ENCODE data around the gene TRPM3.

Gene TRPM3

DNA sequence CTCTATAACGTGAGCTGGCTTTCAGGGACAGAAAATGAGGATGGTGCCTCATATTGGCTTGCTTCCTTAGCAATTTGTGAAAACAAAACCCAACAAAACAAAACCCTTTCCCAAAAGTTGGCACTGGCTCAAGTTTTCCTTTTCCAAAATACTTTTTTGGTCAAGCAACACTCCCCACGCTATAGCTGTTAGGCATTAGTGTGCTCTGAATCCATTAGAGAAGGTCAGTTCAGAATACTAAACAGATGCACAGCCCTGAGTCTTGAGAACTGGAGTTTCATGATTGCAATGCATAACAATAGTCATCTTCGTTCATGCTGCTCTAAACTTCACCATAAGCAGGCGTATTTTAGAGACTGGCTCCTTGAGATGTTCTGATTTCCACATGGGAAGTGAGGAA lies 534.9 kb downstream of the TRPM3 start:
- Histone ChIP-seq H3K27ac (ENCODE audit: poor library complexity, severe bottlenecking) (no peak overlapping the region), H3K36me3 (ENCODE audit: low read depth) (no peaks in the 10 kb centered on the region), H3K4me3 (ENCODE audit: severe bottlenecking) (no peak overlapping the region), H3K4me1 (ENCODE audit: insufficient read depth, poor library complexity, severe bottlenecking) (peaks cover 4% of the 10 kb centered on the region), H3K9me3 (ENCODE audit: severe bottlenecking) (no peaks in the 10 kb centered on the region), H3K27me3 (ENCODE audit: insufficient read depth, poor library complexity, severe bottlenecking) (no peaks in the 10 kb centered on the region)
- ATAC-seq (ENCODE audit: low read depth) (no peak), DNase-seq (ENCODE audit: low spot score) (no peak)
- TF ChIP-seq, protein P1, sequence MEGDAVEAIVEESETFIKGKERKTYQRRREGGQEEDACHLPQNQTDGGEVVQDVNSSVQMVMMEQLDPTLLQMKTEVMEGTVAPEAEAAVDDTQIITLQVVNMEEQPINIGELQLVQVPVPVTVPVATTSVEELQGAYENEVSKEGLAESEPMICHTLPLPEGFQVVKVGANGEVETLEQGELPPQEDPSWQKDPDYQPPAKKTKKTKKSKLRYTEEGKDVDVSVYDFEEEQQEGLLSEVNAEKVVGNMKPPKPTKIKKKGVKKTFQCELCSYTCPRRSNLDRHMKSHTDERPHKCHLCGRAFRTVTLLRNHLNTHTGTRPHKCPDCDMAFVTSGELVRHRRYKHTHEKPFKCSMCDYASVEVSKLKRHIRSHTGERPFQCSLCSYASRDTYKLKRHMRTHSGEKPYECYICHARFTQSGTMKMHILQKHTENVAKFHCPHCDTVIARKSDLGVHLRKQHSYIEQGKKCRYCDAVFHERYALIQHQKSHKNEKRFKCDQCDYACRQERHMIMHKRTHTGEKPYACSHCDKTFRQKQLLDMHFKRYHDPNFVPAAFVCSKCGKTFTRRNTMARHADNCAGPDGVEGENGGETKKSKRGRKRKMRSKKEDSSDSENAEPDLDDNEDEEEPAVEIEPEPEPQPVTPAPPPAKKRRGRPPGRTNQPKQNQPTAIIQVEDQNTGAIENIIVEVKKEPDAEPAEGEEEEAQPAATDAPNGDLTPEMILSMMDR (IDR thresholded peaks at IDR 0.05; ENCODE audit: poor library complexity, severe bottlenecking): no peak

DNA sequence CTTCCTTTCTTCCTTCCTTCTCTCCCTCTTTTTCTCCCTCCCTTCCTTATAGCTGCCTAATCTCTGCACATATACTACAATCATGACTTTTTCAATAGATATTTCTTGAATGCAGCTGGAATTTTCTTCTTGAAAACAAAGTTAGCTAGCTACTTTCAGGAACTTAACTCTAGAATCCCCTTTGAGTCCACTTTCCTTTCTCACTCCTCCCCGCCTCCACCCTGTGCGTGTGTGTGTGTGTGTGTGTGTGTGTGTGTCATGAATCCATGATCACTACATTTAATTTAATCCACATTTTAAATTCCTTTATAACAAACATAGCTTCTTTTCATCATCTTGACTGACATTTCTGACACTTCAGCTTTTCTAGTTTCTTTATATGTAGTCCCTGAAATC lies 539.5 kb downstream of the TRPM3 start:
- Histone ChIP-seq H3K27ac (ENCODE audit: poor library complexity, severe bottlenecking) (no peak overlapping the region), H3K27me3 (ENCODE audit: insufficient read depth, poor library complexity, severe bottlenecking) (no peaks in the 10 kb centered on the region), H3K9me3 (ENCODE audit: severe bottlenecking) (no peaks in the 10 kb centered on the region), H3K4me1 (ENCODE audit: insufficient read depth, poor library complexity, severe bottlenecking) (peaks cover 8% of the 10 kb centered on the region), H3K36me3 (ENCODE audit: low read depth) (no peaks in the 10 kb centered on the region), H3K4me3 (ENCODE audit: severe bottlenecking) (no peak overlapping the region)
- ATAC-seq (ENCODE audit: low read depth) (no peak), DNase-seq (ENCODE audit: low spot score) (no peak)
- TF ChIP-seq, protein P1 (IDR thresholded peaks at IDR 0.05; ENCODE audit: poor library complexity, severe bottlenecking): no peak

DNA sequence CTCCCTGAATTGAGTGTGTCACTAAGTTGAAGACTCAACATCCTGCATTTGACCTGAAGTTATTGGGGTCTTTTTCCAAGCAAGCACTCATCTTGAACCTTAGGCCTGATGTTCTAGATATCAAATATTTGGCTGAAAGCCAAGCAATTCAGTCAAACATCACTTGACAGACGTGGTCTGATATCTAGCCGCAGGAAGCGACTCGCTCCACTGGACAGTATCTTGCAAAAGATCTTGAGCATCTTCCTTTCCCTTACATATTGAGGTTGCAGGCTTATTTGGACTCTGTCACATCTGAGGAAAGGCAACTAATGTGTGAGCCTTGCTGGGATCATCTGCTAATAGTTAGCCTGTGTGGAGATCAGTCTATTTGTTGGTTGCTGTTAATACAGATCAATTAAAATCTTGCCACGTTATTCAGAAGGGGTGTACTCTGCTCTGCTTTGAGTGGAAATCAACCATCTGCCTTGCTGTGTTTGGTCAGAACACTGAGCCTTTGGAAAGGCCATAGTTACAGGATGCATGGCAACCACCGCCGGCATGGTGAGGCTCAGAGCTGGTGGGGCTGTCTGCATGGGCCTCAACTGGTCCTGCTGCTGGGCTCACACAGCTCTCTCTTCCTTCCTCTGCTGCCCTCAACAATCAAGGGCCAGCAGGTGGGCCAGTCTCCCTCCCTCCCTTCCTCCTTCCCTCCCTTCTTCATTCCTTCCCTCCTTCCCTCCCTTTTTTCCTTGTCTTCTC lies 540.0 kb downstream of the TRPM3 start:
- DNase-seq (ENCODE audit: low spot score): no peak
- Histone ChIP-seq H3K9me3 (ENCODE audit: severe bottlenecking) (no peaks in the 10 kb centered on the region), H3K36me3 (ENCODE audit: low read depth) (no peaks in the 10 kb centered on the region), H3K27me3 (ENCODE audit: insufficient read depth, poor library complexity, severe bottlenecking) (no peaks in the 10 kb centered on the region), H3K27ac (ENCODE audit: poor library complexity, severe bottlenecking) (no peak overlapping the region), H3K4me1 (ENCODE audit: insufficient read depth, poor library complexity, severe bottlenecking) (peaks cover 8% of the 10 kb centered on the region), H3K4me3 (ENCODE audit: severe bottlenecking) (no peak overlapping the region)
- TF ChIP-seq, protein P1 (IDR thresholded peaks at IDR 0.05; ENCODE audit: poor library complexity, severe bottlenecking): no peak
- no peak for ATAC-seq (ENCODE audit: low read depth)

DNA sequence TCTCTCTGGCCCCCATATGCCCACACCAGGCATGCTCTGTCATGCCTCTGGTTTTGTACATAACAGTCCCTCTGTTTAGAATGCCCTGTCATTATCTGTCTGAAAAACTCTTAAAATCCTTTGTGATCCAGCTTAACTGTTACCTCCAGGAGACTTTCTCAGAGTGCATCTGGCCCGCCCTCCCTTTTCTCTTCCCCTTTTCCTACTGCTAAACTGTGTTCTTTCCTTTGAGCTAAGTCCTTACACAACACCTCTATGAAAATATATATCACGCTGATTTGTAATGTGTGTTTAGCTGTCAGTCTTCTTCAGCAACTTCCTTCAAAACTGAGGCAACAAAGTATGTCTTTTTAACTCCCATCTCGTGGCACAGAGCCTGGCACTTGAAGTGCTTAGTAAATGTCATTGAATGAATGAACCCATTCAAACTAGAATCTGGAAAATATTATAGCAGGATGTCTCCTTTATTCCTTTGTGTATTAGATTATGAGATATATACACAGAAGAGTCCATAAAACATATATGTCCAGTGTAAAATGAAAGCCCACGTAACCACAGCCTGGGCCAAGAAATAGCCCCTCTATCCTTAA lies 540.7 kb downstream of the TRPM3 start:
- no peak overlapping the region for H3K4me3 ChIP-seq (ENCODE audit: severe bottlenecking)
- H3K36me3 ChIP-seq (ENCODE audit: low read depth): no peaks in the 10 kb centered on the region
- DNase-seq (ENCODE audit: low spot score) (no peak), ATAC-seq (ENCODE audit: low read depth) (no peak)
- TF ChIP-seq, protein P1 (IDR thresholded peaks at IDR 0.05; ENCODE audit: poor library complexity, severe bottlenecking): no peak
- no peak overlapping the region for H3K27ac ChIP-seq (ENCODE audit: poor library complexity, severe bottlenecking)
- H3K9me3 ChIP-seq (ENCODE audit: severe bottlenecking): no peaks in the 10 kb centered on the region
- H3K4me1 ChIP-seq (ENCODE audit: insufficient read depth, poor library complexity, severe bottlenecking): peaks cover 8% of the 10 kb centered on the region
- H3K27me3 ChIP-seq (ENCODE audit: insufficient read depth, poor library complexity, severe bottlenecking): no peaks in the 10 kb centered on the region

DNA sequence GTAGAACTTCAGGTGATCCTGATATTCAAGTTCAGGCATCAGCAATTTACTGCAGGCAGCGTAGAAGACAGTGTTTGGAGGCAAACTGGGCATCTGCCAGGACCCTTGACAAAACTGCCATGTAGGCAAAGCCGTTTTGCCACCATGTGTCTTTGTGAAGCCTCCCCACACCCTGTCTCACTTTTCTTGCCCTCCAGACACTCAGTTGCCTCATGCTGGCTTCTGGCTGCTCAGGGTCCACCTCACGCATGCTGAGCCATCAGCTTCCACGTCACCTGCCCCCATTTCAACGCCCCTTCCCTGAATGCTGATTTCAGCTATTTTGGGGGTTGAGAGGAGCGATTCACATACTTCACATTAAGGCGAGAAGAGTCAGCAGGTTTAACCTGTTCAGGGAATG lies 541.7 kb downstream of the TRPM3 start:
- DNase-seq (ENCODE audit: low spot score): no peak
- Histone ChIP-seq H3K36me3 (ENCODE audit: low read depth) (no peaks in the 10 kb centered on the region), H3K27me3 (ENCODE audit: insufficient read depth, poor library complexity, severe bottlenecking) (no peaks in the 10 kb centered on the region), H3K27ac (ENCODE audit: poor library complexity, severe bottlenecking) (no peak overlapping the region), H3K4me3 (ENCODE audit: severe bottlenecking) (no peak overlapping the region), H3K9me3 (ENCODE audit: severe bottlenecking) (no peaks in the 10 kb centered on the region), H3K4me1 (ENCODE audit: insufficient read depth, poor library complexity, severe bottlenecking) (peaks cover 8% of the 10 kb centered on the region)
- TF ChIP-seq, protein P1 (IDR thresholded peaks at IDR 0.05; ENCODE audit: poor library complexity, severe bottlenecking): no peak
- ATAC-seq (ENCODE audit: low read depth): no peak

All from RWPE2 (cell line).